Sigmoid colon (tissue), 3 donors: ENCODE results near the gene CFAP54.

Experiments
- CTCF ChIP-seq, 4 experiments: fragments of 450-650 bp in 3 of 4; fragments of 200-600 bp in 1 of 4; IDR thresholded peaks; one replicate each; pipeline ENCODE4 v1.5.1; 2016 to 2019; ENCODE audit warnings: antibody characterized with exemption in 4 of 4, mild to moderate bottlenecking in 3 of 4, moderate library complexity in 2 of 4
- POLR2A ChIP-seq, 2 donors: fragments of 450-650 bp; IDR thresholded peaks; one replicate each; pipeline ENCODE4 v1.6.1; 2016; ENCODE audit warnings: antibody characterized with exemption in 2 of 2, mild to moderate bottlenecking in 2 of 2, moderate library complexity in 2 of 2

DNA sequence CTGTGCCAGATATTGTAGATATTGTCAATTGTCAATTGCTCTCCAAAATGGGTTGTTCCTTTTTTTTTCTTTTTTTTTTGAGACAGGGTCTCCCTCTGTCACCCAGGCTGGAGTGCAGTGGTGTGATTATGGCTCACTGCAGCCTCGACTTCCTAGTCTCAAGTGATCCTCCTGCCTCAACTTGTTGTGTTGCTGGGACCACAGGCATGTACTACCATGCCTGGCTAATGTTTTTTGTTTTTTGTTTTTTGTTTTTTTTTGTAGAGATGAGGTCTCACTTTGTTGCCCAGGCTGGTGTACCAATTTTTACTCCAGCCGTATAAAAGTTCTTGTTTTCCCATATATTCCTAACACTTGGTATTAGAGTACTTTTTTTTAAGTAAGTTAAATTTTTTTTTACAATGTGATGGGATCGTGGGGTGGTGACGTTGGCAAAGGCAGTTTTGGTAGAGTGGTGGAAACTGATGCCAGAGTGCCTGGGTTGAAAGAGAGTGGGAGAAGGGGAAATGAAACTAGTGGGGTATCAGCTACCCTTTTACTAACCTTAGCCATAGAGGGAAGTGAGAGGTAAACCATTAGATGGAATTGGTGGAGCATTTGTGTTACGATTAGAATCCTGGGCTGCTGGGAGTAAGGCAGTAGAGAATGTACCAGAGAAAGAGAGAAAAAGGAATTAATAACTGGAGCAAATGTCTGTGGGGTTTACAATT is 33.0 kb upstream of the CFAP54 start:
- TF ChIP-seq CTCF (IDR thresholded peaks at IDR 0.05) (no peak), POLR2A (IDR thresholded peaks at IDR 0.05) (no peak)
